Stimulated activated CD4-positive, alpha-beta T cell treated with anti-CD3 and anti-CD28 coated beads, Interleukin-12 subunit alpha, Interleukin-12 subunit beta, amount 100 ng/mL, for 4 hours (primary cell): ENCODE measurements around the gene FKBP15.
"Not testable (repeated sequence)": the region's sequence is repeated elsewhere in the genome, so short reads cannot be mapped to it uniquely, and the experiment has no call there.

Experiments used
- DNase-seq: peaks from one replicate; pipeline ENCODE4 v3.0.0-alpha.2; 2020

Gene FKBP15

DNA sequence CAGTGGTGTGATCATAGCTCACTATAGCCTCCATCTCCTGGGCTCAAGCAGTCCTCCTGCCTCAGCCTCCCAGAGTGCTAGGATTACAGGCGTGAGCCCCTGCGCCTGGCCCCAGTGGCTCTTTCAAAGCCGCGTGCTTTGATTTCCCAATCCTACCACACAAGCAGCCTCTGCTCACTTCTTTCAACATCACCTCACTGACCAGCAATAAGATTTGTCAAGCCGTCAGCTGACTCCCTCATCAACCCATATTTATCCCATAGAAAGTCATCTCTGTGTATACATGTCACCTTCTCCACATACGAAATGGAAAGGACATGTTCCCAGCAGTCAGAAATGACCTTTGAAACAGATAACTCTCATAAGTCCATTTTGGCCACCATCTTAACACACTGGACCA lies 44.3 kb downstream of the FKBP15 start:
- no peak for DNase-seq

- DNase-seq: no peak
These were observed 47.7 kb downstream of the FKBP15 start for GRCh38 chr9:113173341-113173740.

DNA sequence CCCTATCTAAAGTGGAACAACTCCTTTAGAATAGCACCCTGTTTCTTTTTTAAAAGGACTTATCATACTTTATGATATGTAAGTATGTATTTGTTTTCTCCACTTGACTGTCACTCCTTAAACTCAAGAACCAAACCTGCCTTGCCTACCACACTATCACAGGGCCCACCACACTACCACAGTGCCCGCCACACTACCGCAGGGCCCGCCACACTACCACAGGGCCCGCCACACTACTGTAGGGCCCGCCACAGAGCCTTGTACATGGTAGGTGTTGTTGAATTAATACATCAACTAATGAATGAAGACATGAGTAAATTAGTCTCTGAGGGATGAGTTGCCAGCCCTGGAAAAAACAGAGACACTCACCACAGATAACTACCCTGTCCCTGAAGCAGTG lies 52.3 kb downstream of the FKBP15 start:
- DNase-seq: no peak

DNA sequence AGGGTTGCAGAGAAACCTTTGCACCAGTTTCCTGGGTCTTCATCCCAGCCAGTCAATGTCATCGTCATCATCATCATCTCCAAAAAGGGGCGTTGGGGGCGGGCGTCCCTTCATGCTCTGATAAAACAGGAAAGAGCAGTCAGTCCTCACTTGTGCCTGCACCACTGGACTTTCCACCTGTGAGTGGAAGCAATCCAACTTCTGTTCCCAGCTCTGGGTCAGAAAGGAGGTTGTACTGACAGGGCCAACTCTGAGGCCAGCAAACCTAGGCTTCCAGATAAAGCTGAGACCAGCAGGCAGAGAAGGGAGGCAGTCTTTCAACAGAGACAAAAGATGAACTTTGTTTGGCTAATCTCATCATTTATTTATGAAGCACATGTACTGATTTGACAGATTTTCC lies 55.0 kb downstream of the FKBP15 start:
- DNase-seq: no peak

DNA sequence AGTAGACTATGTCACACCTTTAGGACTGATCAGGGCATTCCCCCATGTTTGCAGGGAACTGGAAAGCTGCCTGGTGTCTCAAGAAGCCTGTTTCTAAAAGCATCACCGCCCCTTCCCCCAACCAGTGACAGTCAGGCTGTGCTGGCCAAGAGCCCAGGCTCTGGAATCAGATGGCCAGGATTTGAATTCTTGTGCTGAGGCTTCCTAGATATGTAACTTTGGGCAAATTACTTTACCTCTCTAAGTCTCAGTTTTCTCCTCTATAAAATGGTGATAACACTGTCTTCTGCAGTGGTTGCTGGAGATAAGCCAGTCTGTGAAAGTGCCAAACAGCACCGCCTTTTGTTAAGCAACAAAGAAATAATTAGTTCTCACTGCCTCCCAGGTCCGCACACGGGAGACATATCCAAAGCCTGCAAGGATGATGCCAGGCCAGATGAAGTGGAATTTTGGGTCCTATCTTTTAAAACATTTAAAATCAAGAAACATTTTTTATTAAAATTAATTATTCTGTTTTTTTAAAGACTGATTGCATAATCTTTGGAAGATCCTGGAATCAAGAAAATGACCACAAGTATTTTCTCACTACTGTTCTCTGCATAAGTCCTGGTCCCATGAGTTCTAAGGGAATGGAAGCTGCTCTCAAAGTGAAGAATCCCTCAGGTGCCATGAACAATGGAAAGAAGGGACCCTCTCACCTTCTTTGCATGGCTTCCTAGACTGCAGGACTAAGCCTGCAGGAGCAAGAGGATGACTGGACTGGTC lies 56.4 kb downstream of the FKBP15 start:
- no peak for DNase-seq

- DNase-seq: no peak
These were observed 58.1 kb downstream of the FKBP15 start for GRCh38 chr9:113163001-113163400.

GRCh38 chr9:113160571-113160970 lies 60.5 kb downstream of the FKBP15 start:
- DNase-seq: no peak

GRCh38 chr9:113158446-113158845 lies 62.6 kb downstream of the FKBP15 start:
- DNase-seq: no peak

DNA sequence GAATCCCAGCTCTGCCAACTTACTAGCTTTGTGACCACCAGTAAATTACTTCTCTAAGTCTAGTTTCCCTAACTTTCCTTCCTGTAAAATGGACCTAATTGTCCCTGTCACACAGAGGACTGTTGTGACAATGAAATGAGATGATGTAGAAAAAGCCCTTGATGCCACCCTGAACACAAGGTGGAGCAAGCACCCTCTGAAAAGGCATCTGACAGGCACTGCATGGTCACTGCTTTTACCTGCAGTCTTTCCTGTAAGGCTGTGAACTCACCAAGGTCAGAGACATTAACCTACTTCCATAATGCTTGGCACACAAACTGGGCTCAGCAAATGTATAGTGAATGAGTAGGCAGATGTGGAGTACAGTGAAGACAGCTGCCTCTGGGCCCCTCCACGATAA lies 64.2 kb downstream of the FKBP15 start:
- no peak for DNase-seq

DNA sequence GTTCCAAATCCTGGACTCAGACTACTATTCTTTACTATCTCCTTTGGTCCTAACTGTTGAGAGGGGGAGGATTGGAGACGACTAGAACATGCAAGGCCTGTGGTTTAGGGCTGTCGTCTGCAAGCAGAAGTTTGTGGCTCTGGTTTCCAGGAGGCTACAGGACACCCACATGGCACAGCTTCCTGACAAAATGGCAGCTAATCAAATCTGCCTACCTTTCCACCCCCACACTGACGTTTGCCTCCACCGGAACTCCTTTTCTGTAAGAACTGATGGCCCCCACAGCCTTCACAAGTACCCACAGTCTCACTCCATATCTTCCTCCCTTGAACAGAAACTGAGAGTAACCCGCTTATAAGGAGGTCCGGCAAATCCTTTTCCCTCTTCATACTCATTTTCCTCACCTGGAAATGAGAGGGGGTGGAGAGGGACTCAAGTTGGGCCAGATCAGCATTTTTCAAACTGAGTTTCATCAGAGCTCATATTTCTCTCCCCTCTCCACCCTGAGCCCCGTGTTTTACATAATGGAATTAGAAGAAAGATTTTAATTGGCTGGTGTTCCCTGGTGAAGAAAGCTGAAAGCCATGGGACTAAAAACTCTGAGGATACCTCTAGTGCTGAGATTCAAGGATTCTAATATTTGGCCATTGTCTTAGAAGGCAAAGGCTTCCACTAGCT lies 65.0 kb downstream of the FKBP15 start:
- peak; percentile 11 for DNase-seq

GRCh38 chr9:113154946-113155345 lies 66.1 kb downstream of the FKBP15 start:
- DNase-seq: no peak

DNA sequence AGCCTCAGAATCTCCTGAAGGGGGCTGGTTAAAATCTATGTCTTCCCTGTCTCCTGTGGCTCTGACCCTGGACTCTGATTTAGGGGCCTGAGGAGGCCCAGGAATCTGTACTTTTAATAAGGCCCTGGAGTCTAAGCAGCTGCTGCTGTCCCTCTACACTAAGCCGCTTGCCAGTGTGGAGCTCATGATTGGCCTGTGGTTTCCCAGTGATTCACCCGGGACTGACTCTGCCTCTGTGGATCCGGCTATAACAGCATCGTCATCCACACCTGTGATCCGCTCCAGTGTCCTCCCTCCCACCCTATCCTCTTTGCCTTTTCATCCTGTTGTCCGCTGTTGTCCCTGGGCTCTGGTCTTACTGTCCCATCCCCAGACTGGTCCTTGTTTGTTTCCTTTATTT lies 66.6 kb downstream of the FKBP15 start:
- DNase-seq: no peak

- DNase-seq: no peak
These were observed 67.5 kb downstream of the FKBP15 start for GRCh38 chr9:113153599-113153998.

- DNase-seq: no peak
These were observed 68.4 kb downstream of the FKBP15 start for GRCh38 chr9:113152699-113153098.

- DNase-seq: no peak
These were observed 69.1 kb downstream of the FKBP15 start for GRCh38 chr9:113151696-113152630.

DNA sequence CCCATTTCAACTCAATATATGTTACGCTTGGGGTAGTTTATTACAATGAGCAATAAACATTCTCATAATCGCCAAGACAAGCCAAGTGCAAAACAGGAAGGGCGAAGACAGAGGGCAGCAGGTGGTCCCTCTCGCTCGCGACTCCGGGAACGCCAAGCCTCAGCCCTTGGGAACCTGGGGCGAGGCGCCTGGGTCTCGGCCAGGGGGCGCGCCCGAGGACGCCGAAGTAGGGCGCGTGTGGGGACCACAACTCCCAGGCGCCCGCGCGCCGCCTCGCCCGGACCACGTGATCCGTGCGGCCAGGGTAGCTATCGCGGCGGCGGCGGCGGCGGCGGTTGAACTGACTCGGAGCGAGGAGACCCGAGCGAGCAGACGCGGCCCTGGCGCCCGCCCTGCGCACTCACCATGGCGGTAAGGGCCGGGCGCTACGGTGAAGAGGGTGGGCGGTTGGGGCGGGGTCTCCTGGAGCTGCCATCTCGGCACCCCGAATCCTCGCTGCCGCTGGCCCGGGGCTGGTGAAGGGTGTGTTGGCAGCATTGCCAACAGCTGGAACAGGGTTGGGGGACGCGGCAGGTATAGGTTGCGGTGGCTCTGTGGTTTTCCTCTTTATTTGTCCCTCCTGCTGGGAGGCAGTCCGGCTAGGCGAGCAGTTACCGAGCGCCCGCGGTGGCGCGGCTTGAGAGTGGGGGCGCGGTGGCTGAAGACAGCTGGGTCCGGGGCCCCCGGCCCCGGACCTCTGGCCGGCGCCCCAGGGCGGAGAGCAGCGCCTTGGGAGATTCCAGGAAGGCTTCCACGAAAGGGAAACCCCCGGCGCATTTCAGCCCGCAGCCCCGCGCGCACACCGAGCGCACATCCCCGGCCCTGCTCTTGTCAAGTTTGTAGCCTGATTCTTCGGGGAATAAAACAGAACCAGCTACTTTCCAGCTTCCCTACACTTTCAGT lies 70.1 kb downstream of the FKBP15 start, which contains the start of gene SLC31A2:
SLC31A2 (plus strand) TSS at position 338 of the 942 bp plus-strand sequence; CDS start at position 406, 68 bp downstream.
- DNase-seq: peak; percentile 88

GRCh38 chr9:113149561-113149960 lies 71.5 kb downstream of the FKBP15 start:
- not testable (repeated sequence) for DNase-seq

DNA sequence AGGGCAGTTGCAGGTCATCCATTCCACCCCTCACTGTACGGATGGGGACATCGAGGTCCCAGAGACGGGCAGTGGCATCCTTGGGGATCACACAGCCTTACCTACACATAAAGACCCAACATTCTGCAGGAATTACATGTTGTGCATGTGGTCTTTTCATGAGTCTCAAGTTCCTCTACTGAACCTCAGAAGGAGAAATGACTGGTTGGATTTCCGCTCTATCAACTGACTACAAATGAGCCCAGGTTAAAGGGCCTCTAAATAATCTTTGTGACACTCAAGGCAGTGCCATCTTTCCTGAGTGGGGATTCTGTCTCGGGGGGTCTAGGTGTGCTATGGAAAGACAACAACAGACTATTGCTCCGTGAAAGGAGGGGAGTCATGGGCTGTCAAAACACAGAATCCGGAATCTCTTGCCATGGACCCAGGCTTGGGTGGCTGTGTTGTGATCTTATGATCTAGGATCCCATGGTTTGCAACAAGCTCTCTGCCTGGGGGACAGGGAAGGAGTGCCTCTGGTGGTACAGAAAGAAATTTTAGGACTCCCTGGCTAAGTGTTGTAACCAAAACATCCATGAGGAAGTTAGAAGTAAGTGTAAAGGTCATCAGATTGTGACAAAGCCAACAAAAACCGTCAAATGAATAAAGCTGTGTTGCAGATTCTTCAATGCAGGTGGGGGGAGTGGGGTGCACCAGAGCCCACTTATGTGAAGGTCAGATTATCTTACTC lies 72.1 kb downstream of the FKBP15 start:
- no peak for DNase-seq

DNA sequence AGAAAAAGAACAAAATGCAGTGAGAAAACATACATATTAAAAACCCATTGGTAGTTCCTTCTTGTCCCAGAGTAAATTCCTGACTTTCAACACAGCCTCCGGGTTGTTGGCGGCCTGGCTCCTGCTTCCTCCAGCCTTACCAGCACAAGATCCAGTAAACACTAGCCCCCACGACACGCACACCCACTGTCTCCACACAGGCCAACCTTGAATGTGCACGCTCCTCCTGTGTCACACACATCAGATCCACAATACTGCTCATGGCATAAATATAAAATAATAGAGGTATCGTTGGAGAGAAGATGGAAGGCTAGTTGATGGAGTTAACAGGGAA lies 72.7 kb downstream of the FKBP15 start:
- DNase-seq: no peak

GRCh38 chr9:113143432-113144227 lies 77.4 kb downstream of the FKBP15 start:
- DNase-seq: no peak

- DNase-seq: not testable (repeated sequence)
These were observed 80.2 kb downstream of the FKBP15 start for GRCh38 chr9:113140896-113141295.
